OCI-LY3 (cell line): ENCODE results near the gene IFT52.

ENCODE experiments used
- H2AFZ ChIP-seq: fragments of 200-600, 300-600 bp; shearing (Covaris generic); 2 replicates; pipeline ENCODE4 v1.6.0; 2014; ENCODE audit warnings: antibody characterized with exemption, low read depth, low read length
- H3K27ac ChIP-seq: fragments of 200-600, 300-600 bp; sonication (generic); 2 replicates; pipeline ENCODE4 v1.5.1; 2014; ENCODE audit warnings: mild to moderate bottlenecking, low read length, moderate library complexity, mixed read lengths
- H3K27me3 ChIP-seq: fragments of 200-600, 300-600 bp; sonication (generic); 2 replicates; pipeline ENCODE4 v1.6.1; 2014; ENCODE audit warnings: low read depth, low read length, mixed read lengths
- H3K36me3 ChIP-seq: fragments of 200-600, 300-600 bp; sonication (generic); replicated peaks from 2 replicates; pipeline ENCODE3; 2014; ENCODE audit warnings: low read depth, low read length, mixed read lengths
- H3K4me1 ChIP-seq: fragments of 300-600, 200-600 bp; sonication (generic); 2 replicates; pipeline ENCODE4 v1.6.1; 2014; ENCODE audit warnings: low read length, mixed read lengths
- H3K4me2 ChIP-seq: fragments of 200-600, 300-600 bp; sonication (generic); 2 replicates; pipeline ENCODE4 v1.6.1; 2014; ENCODE audit warnings: low read length, mixed read lengths
- H3K4me3 ChIP-seq: fragments of 300-600, 200-600 bp; sonication (generic); 2 replicates; pipeline ENCODE4 v1.5.1; 2014; ENCODE audit warnings: antibody characterized with exemption, mild to moderate bottlenecking, low read length, moderate library complexity
- H3K79me2 ChIP-seq: fragments of 300-600, 200-600 bp; shearing (Covaris generic); 2 replicates; pipeline ENCODE4 v1.6.1; 2014; ENCODE audit warnings: mild to moderate bottlenecking, low read length, mixed read lengths
- H3K9ac ChIP-seq: fragments of 300-600, 200-600 bp; shearing (Covaris generic); 2 replicates; pipeline ENCODE4 v1.6.0; 2014; ENCODE audit warnings: mild to moderate bottlenecking, low read length, moderate library complexity
- H3K9me3 ChIP-seq: fragments of 200-600, 300-600 bp; shearing (Covaris generic); 2 replicates; pipeline ENCODE4 v1.6.1; 2014; ENCODE audit warnings: low read length, mixed read lengths; ENCODE audit not compliant: insufficient read depth
- H4K20me1 ChIP-seq: fragments of 200-600, 300-600 bp; sonication (generic); 2 replicates; pipeline ENCODE4 v1.6.1; 2016; ENCODE audit warnings: low read length, mixed read lengths; ENCODE audit not compliant: insufficient read depth
- CTCF ChIP-seq: fragments of 200-600, 300-600 bp; sonication (generic); IDR thresholded peaks from 2 replicates; pipeline ENCODE4 v1.5.1; 2014; ENCODE audit warnings: antibody characterized with exemption, low read length, low read depth
- EZH2phosphoT487 ChIP-seq: fragments of 200-600 bp; shearing (Covaris generic); IDR thresholded peaks from 2 replicates; pipeline ENCODE4 v1.6.1; 2018; ENCODE audit warnings: antibody characterized with exemption, mixed run types, low read depth

The IFT52 gene

DNA sequence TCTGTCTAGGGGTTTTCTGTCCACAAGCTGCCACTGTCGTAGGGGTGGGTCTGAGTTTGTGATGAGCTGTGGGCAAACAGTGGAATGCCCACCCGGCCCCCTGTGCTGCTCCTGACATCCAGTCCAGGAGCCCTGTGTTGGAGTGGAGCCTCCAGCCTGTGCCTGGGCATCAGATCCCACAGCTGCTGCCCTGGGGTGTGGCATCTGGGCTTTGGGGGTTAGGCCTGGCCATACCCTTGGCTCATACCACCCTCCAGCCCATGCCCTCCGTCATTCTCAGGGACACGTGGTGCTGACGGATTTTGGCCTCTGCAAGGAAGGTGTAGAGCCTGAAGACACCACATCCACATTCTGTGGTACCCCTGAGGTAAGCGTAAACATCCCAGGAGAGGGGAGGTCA, 19.0 kb upstream of the IFT52 start:
- Histone ChIP-seq H3K36me3 (no peaks in the 10 kb centered on the region), H3K79me2 (no peaks in the 10 kb centered on the region), H3K4me3 (no peak overlapping the region), H3K27me3 (no peaks in the 10 kb centered on the region), H3K9me3 (no peaks in the 10 kb centered on the region), H3K4me2 (no peak overlapping the region), H2AFZ (no peak overlapping the region), H3K9ac (no peak overlapping the region), H4K20me1 (no peaks in the 10 kb centered on the region), H3K27ac (no peak overlapping the region), H3K4me1 (no peaks in the 10 kb centered on the region)
- TF ChIP-seq EZH2phosphoT487 = no peak
- no peak for TF ChIP-seq CTCF

GRCh38 chr20:43572891-43573290, 17.8 kb upstream of the IFT52 start:
- no peak overlapping the region for H3K27ac ChIP-seq
- H3K4me1 ChIP-seq = no peaks in the 10 kb centered on the region
- H3K4me3 ChIP-seq = no peak overlapping the region
- H4K20me1 ChIP-seq = no peaks in the 10 kb centered on the region
- H3K36me3 ChIP-seq = no peaks in the 10 kb centered on the region
- H2AFZ ChIP-seq = no peak overlapping the region
- no peaks in the 10 kb centered on the region for H3K9me3 ChIP-seq
- no peaks in the 10 kb centered on the region for H3K27me3 ChIP-seq
- H3K79me2 ChIP-seq = no peaks in the 10 kb centered on the region
- H3K4me2 ChIP-seq = no peak overlapping the region
- H3K9ac ChIP-seq = no peak overlapping the region
- TF ChIP-seq CTCF (no peak), EZH2phosphoT487 (no peak)

- H3K27ac ChIP-seq = no peak overlapping the region
- H3K9ac ChIP-seq = no peak overlapping the region
- H4K20me1 ChIP-seq = no peaks in the 10 kb centered on the region
- no peak overlapping the region for H2AFZ ChIP-seq
- no peaks in the 10 kb centered on the region for H3K4me1 ChIP-seq
- H3K27me3 ChIP-seq = no peaks in the 10 kb centered on the region
- no peaks in the 10 kb centered on the region for H3K36me3 ChIP-seq
- no peak overlapping the region for H3K4me3 ChIP-seq
- TF ChIP-seq EZH2phosphoT487 (no peak), CTCF (no peak)
- H3K9me3 ChIP-seq = no peaks in the 10 kb centered on the region
- H3K79me2 ChIP-seq = no peaks in the 10 kb centered on the region
- H3K4me2 ChIP-seq = no peak overlapping the region
Observed at GRCh38 chr20:43576108-43576507, 14.6 kb upstream of the IFT52 start.

GRCh38 chr20:43579861-43580793, 10.6 kb upstream of the IFT52 start:
- Histone ChIP-seq H3K4me2 (no peak overlapping the region), H2AFZ (no peak overlapping the region), H3K4me3 (no peak overlapping the region)

More at GRCh38 chr20:43579861-43580793, 10.6 kb upstream of the IFT52 start:
- no peaks in the 10 kb centered on the region for H3K36me3 ChIP-seq
- H3K27me3 ChIP-seq = peaks cover 6% of the 10 kb centered on the region
- H3K27ac ChIP-seq = no peak overlapping the region
- no peaks in the 10 kb centered on the region for H3K9me3 ChIP-seq
- H4K20me1 ChIP-seq = no peaks in the 10 kb centered on the region
- H3K9ac ChIP-seq = no peak overlapping the region
- no peaks in the 10 kb centered on the region for H3K4me1 ChIP-seq
- H3K79me2 ChIP-seq = no peaks in the 10 kb centered on the region
- no peak for TF ChIP-seq EZH2phosphoT487
- TF ChIP-seq CTCF = no peak
